Measurements from ENCODE around the gene ACTA2.
A peak's percentile ranks its signal among the peaks of the same experiment; 100 is the strongest.
"Not testable (repeated sequence)": the region's sequence is repeated elsewhere in the genome, so short reads cannot be mapped to it uniquely, and the experiment has no call there.

ACTA2 gene

DNA sequence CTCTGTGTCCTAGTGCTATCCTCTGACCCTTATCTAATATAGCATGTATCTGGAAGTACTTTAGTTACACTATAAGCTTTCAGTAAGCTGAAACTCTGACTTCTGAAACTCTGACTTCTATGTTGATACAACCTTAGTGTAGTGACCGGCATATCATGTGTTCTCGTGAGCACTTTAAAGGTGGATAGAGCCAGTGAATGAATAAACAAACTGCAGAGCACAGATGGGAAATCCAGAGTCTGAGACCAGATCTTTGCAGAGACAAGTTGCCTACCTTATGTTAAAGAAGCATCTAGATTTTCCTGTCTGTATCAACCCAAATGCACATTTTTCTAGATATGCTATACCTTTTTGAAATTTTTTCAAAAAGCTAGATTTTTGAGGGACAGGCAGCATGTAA lies 3.5 kb downstream of the ACTA2 start:
- DNase-seq = no peak

DNA sequence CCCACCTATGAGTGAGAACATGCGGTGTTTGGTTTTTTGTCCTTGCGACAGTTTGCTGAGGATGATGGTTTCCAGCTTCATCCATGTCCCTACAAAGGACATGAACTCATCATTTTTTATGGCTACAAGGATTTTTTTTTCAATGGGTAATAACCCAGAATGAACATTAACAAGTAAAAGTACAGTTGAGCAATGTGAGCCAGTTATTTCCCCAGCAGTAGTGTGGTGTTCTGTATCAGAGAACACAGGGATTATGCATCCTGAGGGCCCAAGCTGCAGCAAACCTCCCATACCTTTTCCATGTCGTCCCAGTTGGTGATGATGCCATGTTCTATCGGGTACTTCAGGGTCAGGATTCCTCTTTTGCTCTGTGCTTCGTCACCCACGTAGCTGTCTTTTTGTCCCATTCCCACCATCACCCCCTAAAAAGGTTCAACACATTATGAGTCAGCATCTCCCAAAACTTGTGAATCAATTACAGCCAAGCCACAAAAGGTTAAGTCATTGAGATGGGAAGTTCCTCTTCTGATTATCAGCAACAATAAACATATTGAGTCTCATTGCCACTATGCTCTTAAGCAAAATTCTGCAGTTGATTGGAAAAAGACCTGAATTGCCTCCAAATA lies 5.5 kb downstream of the ACTA2 start:
- DNase-seq = no peak

GRCh38 chr10:88946200-88946599 lies 6.4 kb downstream of the ACTA2 start:
- DNase-seq = no peak

GRCh38 chr10:88944813-88945212 lies 7.8 kb downstream of the ACTA2 start:
- DNase-seq = no peak

GRCh38 chr10:88943778-88944177 lies 8.8 kb downstream of the ACTA2 start:
- DNase-seq = no peak

DNA sequence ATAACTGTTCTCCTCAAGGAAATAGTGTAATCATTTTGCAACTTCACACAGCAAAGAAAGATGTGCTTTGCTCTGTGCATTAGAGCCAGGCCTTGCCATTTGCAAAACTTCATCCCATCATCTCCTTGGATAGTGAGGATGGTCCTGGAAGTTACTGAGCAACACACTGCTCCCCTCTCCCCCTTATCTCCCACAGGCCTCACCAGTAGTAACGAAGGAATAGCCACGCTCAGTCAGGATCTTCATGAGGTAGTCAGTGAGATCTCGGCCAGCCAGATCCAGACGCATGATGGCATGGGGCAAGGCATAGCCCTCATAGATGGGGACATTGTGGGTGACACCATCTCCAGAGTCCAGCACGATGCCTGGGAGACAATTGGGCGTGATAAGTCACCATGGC lies 11.5 kb downstream of the ACTA2 start:
- DNase-seq = no peak

DNA sequence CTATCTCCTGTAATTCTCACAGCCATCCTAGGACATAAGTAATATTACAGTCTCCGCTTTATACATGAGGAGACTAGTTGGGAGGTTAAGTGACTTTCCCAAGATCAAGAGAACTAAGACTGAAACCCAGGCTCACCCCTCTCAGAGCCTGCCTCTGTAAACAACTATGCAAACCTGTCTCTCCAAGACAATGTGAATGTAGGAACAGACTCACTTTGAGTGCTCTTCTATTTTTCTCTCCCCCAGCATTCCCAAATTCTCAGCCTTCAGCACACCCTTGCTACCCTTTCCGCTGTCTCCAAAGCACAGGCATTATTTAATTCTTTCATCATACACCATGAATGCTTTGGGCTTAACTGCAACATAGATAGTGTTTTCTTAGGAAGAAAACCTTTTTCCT lies 13.6 kb downstream of the ACTA2 start:
- DNase-seq = no peak

- no peak for DNase-seq
These were observed 14.5 kb downstream of the ACTA2 start for GRCh38 chr10:88938039-88938438.

DNA sequence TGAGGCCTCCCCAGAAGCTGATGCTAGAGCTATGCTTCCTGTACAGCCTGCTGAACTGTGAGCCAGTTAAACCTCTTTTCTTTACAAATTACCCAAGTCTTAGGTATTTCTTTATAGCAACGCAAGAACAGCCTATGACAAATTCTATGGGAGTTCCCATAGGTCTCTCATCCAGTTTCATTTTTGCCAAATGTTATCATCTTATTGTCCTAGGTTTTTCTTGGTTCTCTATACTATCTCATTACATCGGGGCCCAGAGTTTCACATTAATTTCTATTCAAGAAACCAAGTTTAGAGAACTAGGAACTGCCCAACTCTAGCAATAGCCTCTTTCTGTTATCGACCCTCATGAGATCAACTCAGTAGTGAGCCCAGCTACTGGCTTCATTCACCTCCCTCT lies 15.9 kb downstream of the ACTA2 start:
- DNase-seq = no peak

DNA sequence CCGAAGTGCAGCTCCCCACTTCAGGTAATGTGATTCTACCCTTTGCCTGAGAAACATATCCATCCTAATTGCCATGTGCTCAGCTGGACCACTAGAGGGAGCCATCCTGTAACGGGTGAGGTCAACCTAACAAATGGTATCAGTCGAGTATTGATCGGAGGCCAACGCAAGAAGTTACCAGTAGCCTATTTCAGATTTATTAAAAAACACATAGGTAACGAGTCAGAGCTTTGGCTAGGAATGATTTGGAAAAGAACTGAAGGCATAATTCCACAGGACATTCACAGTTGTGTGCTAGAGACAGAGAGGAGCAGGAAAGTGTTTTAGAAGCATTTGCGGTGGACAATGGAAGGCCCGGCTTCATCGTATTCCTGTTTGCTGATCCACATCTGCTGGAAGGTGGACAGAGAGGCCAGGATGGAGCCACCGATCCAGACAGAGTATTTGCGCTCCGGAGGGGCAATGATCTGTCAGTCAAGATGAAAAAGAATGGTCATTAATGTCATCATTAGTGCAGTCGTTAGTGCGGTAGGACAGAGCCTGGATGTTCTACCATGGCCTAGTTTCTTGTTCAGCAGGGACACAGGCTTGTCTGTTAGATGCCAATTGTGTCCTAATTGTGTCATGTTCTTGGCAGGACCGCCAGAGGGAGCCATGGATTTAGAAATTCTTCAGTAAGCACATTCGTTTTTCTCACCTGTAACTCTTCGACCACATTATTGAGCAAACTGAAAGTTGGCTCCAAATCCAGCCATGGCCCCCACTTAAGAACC lies 17.5 kb downstream of the ACTA2 start:
- peak; percentile 33 to 38 for DNase-seq

- DNase-seq = no peak
These were observed 19.0 kb downstream of the ACTA2 start for GRCh38 chr10:88933564-88933963.

DNA sequence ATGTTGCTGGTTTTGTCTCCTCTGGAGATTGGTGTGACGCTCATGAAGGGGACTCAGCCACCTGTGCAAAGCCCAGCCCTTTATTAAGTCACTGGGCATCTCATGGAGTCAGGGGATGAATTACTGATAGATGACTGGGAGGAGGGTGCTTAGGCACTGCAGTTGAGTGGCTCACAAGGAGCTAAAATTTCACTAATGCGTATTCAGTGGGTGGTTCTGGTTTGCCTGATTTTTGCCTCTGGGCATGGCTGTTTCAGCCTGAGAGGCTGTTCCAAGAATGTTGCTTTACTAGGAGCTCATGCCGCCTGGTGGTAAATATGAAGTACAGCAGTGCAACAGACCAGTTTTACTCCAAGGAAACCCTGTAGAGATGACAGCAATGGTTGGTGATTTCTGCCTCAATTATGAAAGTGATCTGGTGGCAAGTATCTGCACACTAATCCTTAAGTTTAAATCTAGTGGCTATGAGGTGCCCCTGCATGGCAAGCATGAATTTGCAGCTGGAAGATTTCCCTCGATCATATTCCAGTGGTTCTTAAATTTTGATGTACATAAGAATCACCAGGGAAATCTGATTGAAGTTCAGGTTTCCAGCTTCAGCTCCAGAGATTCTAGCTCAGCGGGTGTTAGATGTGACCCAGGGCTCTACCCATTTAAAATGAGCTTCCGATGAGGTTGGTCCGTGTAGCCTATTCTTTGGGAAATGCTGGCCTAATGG lies 19.9 kb downstream of the ACTA2 start:
- DNase-seq = peak in 1 of 2 experiments; percentile 54

DNA sequence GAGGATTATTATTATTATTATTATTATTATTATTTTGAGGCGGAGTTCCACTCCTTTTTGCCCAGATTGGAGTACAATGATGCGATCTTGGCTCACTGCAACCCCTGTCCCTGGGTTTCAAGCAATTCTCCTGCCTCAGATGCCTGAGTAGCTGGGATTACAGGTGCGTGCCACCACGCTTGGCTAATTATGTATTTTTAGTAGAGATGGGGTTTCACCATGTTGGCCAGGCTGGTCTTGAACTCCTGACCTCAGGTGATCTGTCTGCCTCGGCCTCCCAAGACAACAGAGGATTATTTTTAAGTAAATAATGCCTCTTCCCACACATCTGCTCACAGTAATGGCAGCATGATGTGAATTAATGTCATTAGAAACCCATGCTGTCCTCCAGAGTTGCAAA lies 20.5 kb downstream of the ACTA2 start:
- not testable (repeated sequence) for DNase-seq

DNA sequence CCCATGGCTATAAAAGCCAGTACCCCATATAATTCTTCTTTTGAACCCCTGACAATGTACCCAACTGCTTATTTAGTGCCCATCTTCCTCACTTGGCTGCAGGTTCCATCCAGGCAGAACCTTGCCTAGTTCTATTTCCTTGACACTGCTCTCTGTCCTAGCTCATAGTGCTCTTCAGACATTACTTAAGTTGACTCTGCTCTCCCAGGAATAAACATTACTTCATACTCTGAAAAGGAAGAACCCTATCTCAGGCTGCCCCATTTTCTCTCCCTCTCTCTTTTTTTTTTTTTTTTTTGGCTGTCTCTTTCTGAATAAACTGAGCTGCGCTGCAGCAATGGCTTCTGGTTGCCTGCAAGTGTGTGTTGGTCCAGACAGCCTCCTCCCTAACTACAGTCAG lies 21.0 kb downstream of the ACTA2 start:
- DNase-seq = no peak

GRCh38 chr10:88928254-88928653 lies 24.3 kb downstream of the ACTA2 start:
- no peak for DNase-seq

DNA sequence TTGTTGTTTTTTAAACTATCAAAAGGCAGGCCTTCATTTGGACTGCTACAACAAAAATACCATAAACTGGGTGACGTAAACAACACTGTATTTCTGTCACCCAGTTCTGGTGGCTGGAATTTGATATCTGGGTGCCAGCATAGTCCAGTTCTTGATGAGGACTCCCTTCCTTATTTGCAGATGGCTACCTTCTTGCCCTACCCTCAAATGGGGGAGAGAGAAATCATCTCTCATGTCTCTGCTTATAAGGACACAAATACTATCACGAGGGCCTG lies 25.2 kb downstream of the ACTA2 start:
- no peak for DNase-seq

DNA sequence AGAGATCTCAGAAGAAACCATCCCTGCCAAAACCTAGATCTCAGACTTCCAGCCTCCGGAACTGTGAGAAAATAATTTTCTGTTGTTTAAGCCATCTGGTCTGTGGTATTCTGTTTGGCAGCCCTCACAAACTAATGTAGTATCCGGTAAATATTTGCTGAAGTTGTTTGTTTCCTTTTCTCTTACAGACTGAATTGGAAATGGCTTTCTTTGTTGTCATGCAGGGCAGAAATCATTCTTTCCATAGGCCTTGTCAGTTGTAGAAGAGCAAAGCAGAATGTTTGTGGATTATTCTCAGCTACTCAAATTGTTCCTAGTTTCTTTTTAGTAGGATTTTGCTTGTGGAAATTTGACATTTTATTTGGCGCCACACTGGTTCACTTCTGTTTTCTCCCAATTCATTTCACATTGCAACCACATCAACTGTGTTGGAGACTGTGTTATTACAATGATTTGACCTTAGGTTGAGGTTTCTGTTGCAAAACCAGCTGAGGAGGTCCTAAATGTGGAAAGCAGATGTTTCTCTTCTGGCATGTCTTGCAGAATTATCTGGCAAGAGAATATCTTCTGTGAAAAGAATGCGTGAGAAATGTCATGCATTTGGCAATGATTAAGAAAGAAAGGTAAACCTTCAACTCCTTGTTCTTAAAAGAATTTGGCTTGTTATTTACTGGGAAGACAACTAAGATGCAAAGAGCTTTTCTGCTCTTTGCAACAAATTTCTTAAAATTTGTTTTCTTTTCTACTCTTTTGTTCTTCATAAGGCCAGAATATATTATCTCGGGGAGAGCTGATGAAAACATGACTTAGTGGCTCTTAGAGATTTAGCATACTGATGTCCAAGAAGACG lies 25.8 kb downstream of the ACTA2 start:
- no peak for DNase-seq

GRCh38 chr10:88923520-88923919 lies 29.1 kb downstream of the ACTA2 start:
- no peak for DNase-seq

GRCh38 chr10:88922041-88922440 lies 30.5 kb downstream of the ACTA2 start:
- no peak for DNase-seq

- no peak for DNase-seq
These were observed 31.5 kb downstream of the ACTA2 start for GRCh38 chr10:88920986-88921593.

DNA sequence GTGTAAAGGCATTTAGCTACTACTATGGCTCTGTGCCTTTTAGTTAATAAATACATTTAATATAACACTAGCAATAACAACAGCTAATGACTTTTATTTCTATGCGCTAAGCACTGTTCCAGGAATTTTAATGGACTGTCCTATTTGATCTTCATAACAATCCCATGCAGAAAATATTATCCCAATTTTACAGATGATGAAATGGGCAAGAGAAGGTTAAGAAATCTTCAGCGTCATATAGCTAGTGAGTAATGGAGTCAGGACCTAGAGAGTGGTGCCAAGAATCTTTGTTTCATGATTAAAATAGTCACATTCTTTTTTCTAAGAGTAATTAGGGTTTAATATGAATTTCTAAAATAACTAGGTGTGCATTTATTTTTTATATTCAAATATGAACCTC lies 32.4 kb downstream of the ACTA2 start:
- DNase-seq = no peak

- no peak for DNase-seq
These were observed 33.5 kb downstream of the ACTA2 start for GRCh38 chr10:88919041-88919440.
